ENCODE measurements around the gene AREG.

AREG gene

GRCh38 chr4:74414149-74414809, 30.7 kb upstream of the AREG start:
- Histone ChIP-seq H3K27me3 (ENCODE audit: insufficient read depth, low read depth, severe bottlenecking) (no peaks in the 10 kb centered on the region), H3K27ac (no peak overlapping the region), H3K9me3 (ENCODE audit: severe bottlenecking) (no peaks in the 10 kb centered on the region), H3K4me3 (ENCODE audit: low read depth, low read length) (no peak overlapping the region), H3K36me3 (no peaks in the 10 kb centered on the region)
- TF ChIP-seq CTCF (IDR thresholded peaks at IDR 0.05; ENCODE audit: low read depth, low read length): no peak
- DNase-seq: no peak

- H3K4me3 ChIP-seq (ENCODE audit: low read depth, low read length): no peak overlapping the region
- no peaks in the 10 kb centered on the region for H3K36me3 ChIP-seq
- no peak overlapping the region for H3K27ac ChIP-seq
These were observed 29.2 kb upstream of the AREG start for GRCh38 chr4:74415602-74416300.

GRCh38 chr4:74418063-74418670, 26.8 kb upstream of the AREG start:
- no peak overlapping the region for H3K27ac ChIP-seq
- no peak for DNase-seq
- TF ChIP-seq CTCF (IDR thresholded peaks at IDR 0.05; ENCODE audit: low read depth, low read length): no peak

More at GRCh38 chr4:74415602-74416300, 29.2 kb upstream of the AREG start:
- Histone ChIP-seq H3K9me3 (ENCODE audit: severe bottlenecking) (no peaks in the 10 kb centered on the region), H3K27me3 (ENCODE audit: insufficient read depth, low read depth, severe bottlenecking) (no peaks in the 10 kb centered on the region)
- no peak for DNase-seq
- TF ChIP-seq CTCF (IDR thresholded peaks at IDR 0.05; ENCODE audit: low read depth, low read length): no peak

GRCh38 chr4:74420863-74421262, 24.1 kb upstream of the AREG start:
- no peaks in the 10 kb centered on the region for H3K27me3 ChIP-seq (ENCODE audit: insufficient read depth, low read depth, severe bottlenecking)
- no peak for TF ChIP-seq CTCF (IDR thresholded peaks at IDR 0.05; ENCODE audit: low read depth, low read length)
- H3K4me3 ChIP-seq (ENCODE audit: low read depth, low read length): no peak overlapping the region
- no peaks in the 10 kb centered on the region for H3K36me3 ChIP-seq
- DNase-seq: no peak
- no peak overlapping the region for H3K27ac ChIP-seq
- no peaks in the 10 kb centered on the region for H3K9me3 ChIP-seq (ENCODE audit: severe bottlenecking)

More at GRCh38 chr4:74418063-74418670, 26.8 kb upstream of the AREG start:
- H3K4me3 ChIP-seq (ENCODE audit: low read depth, low read length): no peak overlapping the region
- no peaks in the 10 kb centered on the region for H3K27me3 ChIP-seq (ENCODE audit: insufficient read depth, low read depth, severe bottlenecking)
- H3K36me3 ChIP-seq: no peaks in the 10 kb centered on the region
- H3K9me3 ChIP-seq (ENCODE audit: severe bottlenecking): no peaks in the 10 kb centered on the region

- H3K27ac ChIP-seq: no peak overlapping the region
- DNase-seq: no peak
- no peak for TF ChIP-seq CTCF (IDR thresholded peaks at IDR 0.05; ENCODE audit: low read depth, low read length)
These were observed 21.8 kb upstream of the AREG start for GRCh38 chr4:74423104-74423503.

More at GRCh38 chr4:74423104-74423503, 21.8 kb upstream of the AREG start:
- Histone ChIP-seq H3K4me3 (ENCODE audit: low read depth, low read length) (no peak overlapping the region), H3K9me3 (ENCODE audit: severe bottlenecking) (no peaks in the 10 kb centered on the region), H3K36me3 (no peaks in the 10 kb centered on the region), H3K27me3 (ENCODE audit: insufficient read depth, low read depth, severe bottlenecking) (no peaks in the 10 kb centered on the region)

All from WERI-Rb-1 (cell line).